ENCODE measurements around the gene CDC42BPA. TPM values are rescaled to one million over a fixed set of nuclear protein-coding genes. Genes with fewer than 3 reads are reported as not detected.

The CDC42BPA gene
- polyA plus RNA-seq, 2 of the 4 experiments (the other 2 are of a cell fraction): 11.4 to 28.4 TPM

- no peak for TF ChIP-seq ZC3H11A (IDR thresholded peaks at IDR 0.05)
- peak in 1 of 2 experiments; percentile 64; a peak in 2 of 4 replicates for TF ChIP-seq CEBPB (IDR thresholded peaks at IDR 0.05)
- WGBS (ENCODE audit: missing lambda C conversion rate): 72% methylated on average over 6 of the region's 6 CpGs
- Histone ChIP-seq H3K4me3 (no peak overlapping the region), H3K4me1 (no peaks in the 10 kb centered on the region), H3K9me3 (peaks cover 9% of the 10 kb centered on the region; the same call in 2 of the 3 replicates), H3K27ac (no peak overlapping the region), H3K4me2 (no peak overlapping the region)
- FAIRE-seq (no peak), DNase-seq (ENCODE audit: low read depth in 1 of 2, low spot score in 1 of 2) (no peak), ATAC-seq (no peak)
- ChIA-PET POLR2A (no interaction called here), CTCF (interaction anchor here (1.4 to 2.2 kb wide), 2 partner anchors 9 kb away, joined by 5 to 7 read pairs; no protein-coding TSS in a partner anchor)
Measured at GRCh38 chr1:227328405-227329019, 10.2 kb upstream of the CDC42BPA start.

- CTCF ChIA-PET: no interaction called here
Measured at GRCh38 chr1:227325156-227325555, 6.9 kb upstream of the CDC42BPA start.

GRCh38 chr1:227323967-227324268, 5.6 kb upstream of the CDC42BPA start:
- ChIA-PET CTCF (interaction anchor here (1.4 kb wide), 1 partner anchor 12 kb away, joined by 6 read pairs; no protein-coding TSS in a partner anchor), POLR2A (no interaction called here)
- Histone ChIP-seq H3K4me1 (peaks cover 5% of the 10 kb centered on the region; the same call in 1 of the 3 replicates), H3K4me2 (no peak overlapping the region), H3K27ac (no peak overlapping the region), H3K4me3 (no peak overlapping the region), H3K9me3 (peaks cover 4% of the 10 kb centered on the region; the same call in 1 of the 3 replicates)
- no peak for TF ChIP-seq HMGXB4 (CRISPR knock-in tag; IDR thresholded peaks at IDR 0.05; ENCODE audit: borderline replicate concordance)
- TF ChIP-seq HES2 (IDR thresholded peaks at IDR 0.05): no peak
- no peak for TF ChIP-seq NPAS2 (CRISPR knock-in tag; IDR thresholded peaks at IDR 0.05; ENCODE audit: borderline replicate concordance)
- no peak for DNase-seq (ENCODE audit: low read depth in 1 of 2, low spot score in 1 of 2)
- FAIRE-seq: no peak
- ATAC-seq: no peak

More at GRCh38 chr1:227325156-227325555, 6.9 kb upstream of the CDC42BPA start:
- Histone ChIP-seq H3K9me3 (peaks cover 4% of the 10 kb centered on the region; the same call in 1 of the 3 replicates), H3K4me3 (no peak overlapping the region), H3K27ac (no peak overlapping the region), H3K4me2 (no peak overlapping the region), H3K4me1 (no peaks in the 10 kb centered on the region)
- FAIRE-seq (no peak), DNase-seq (ENCODE audit: low read depth in 1 of 2, low spot score in 1 of 2) (no peak), ATAC-seq (no peak)
- TF ChIP-seq MAFK (IDR thresholded peaks at IDR 0.05; ENCODE audit: partially characterized antibody) (peak; percentile 17), EHMT2 (IDR thresholded peaks at IDR 0.05; ENCODE audit: low read depth) (no peak)
- POLR2A ChIA-PET: no interaction called here
- WGBS (ENCODE audit: missing lambda C conversion rate): 90% methylated on average over 3 of the region's 3 CpGs

GRCh38 chr1:227323171-227323966, 5.1 kb upstream of the CDC42BPA start:
- DNase-seq (ENCODE audit: low read depth in 1 of 2, low spot score in 1 of 2) (no peak), ATAC-seq (no peak), FAIRE-seq (no peak)
- peaks cover 5% of the 10 kb centered on the region; the same call in 1 of the 3 replicates for H3K4me1 ChIP-seq
- 70% methylated on average over 9 of the region's 9 CpGs for WGBS (ENCODE audit: missing lambda C conversion rate)
- H3K4me2 ChIP-seq: no peak overlapping the region
- ChIA-PET POLR2A (no interaction called here), CTCF (interaction anchor here (1.4 kb wide), 1 partner anchor 13 kb away, joined by 6 read pairs; no protein-coding TSS in a partner anchor)
- H3K4me3 ChIP-seq: no peak overlapping the region
- peaks cover 4% of the 10 kb centered on the region; the same call in 1 of the 3 replicates for H3K9me3 ChIP-seq
- H3K27ac ChIP-seq: no peak overlapping the region
- TF ChIP-seq JUNB (IDR thresholded peaks at IDR 0.05): no peak
- TF ChIP-seq ZSCAN20 (CRISPR knock-in tag; IDR thresholded peaks at IDR 0.05): no peak
- no peak for TF ChIP-seq NFE2L2 (conservative IDR thresholded peaks at IDR 0.05; ENCODE audit: low read length)
- TF ChIP-seq TFCP2L1 (CRISPR knock-in tag; IDR thresholded peaks at IDR 0.05): no peak

- Histone ChIP-seq H3K4me2 (no peak overlapping the region), H3K9me3 (peaks cover 4% of the 10 kb centered on the region; the same call in 1 of the 3 replicates), H3K4me1 (peaks cover 5% of the 10 kb centered on the region; the same call in 1 of the 3 replicates), H3K4me3 (no peak overlapping the region), H3K27ac (no peak overlapping the region)
- DNase-seq (ENCODE audit: low read depth in 1 of 2, low spot score in 1 of 2) (no peak), FAIRE-seq (no peak), ATAC-seq (no peak)
- 94% methylated on average over 3 of the region's 4 CpGs for WGBS (ENCODE audit: missing lambda C conversion rate)
- ChIA-PET CTCF (no interaction called here), POLR2A (no interaction called here)
- TF ChIP-seq E2F6 (IDR thresholded peaks at IDR 0.05; ENCODE audit: borderline replicate concordance, low read depth): no peak
- no peak for TF ChIP-seq REST (IDR thresholded peaks at IDR 0.05)
- TF ChIP-seq MAX (IDR thresholded peaks at IDR 0.05): no peak
- no peak for TF ChIP-seq CHD4 (IDR thresholded peaks at IDR 0.05; ENCODE audit: borderline replicate concordance)
- TF ChIP-seq HES2 (IDR thresholded peaks at IDR 0.05): no peak
- no peak for TF ChIP-seq HOXB5 (CRISPR knock-in tag; IDR thresholded peaks at IDR 0.05)
Measured at GRCh38 chr1:227322376-227322775, 4.1 kb upstream of the CDC42BPA start.
